Osteoblast (primary cell): ENCODE results near the gene SYT6. TPM values are rescaled to one million over a fixed set of nuclear protein-coding genes. Genes with fewer than 3 reads are reported as not detected.

Experiments
- DNase-seq: peaks from one replicate; pipeline ENCODE4 v3.0.0; 2011; ENCODE audit warnings: low spot score, mixed read lengths; ENCODE audit not compliant: insufficient read length; ENCODE audit errors: missing footprints
- H2AFZ ChIP-seq: 2 replicates; pipeline ENCODE4 v1.6.0; 2011; ENCODE audit warnings: mild to moderate bottlenecking, low read length
- H3K27ac ChIP-seq: 2 replicates; pipeline ENCODE4 v1.5.1; 2011; ENCODE audit warnings: mild to moderate bottlenecking, low read depth, low read length, moderate library complexity
- H3K27me3 ChIP-seq: 2 replicates; pipeline ENCODE4 v1.6.0; 2012; ENCODE audit warnings: mild to moderate bottlenecking, control low read depth, inconsistent platforms, low read length, moderate library complexity; ENCODE audit not compliant: insufficient read depth
- H3K36me3 ChIP-seq: 2 replicates; pipeline ENCODE4 v1.5.1; 2011; ENCODE audit warnings: mild to moderate bottlenecking, low read length, control low read depth, moderate library complexity; ENCODE audit not compliant: insufficient read depth
- H3K4me1 ChIP-seq: 2 replicates; pipeline ENCODE4 v1.5.1; 2011; ENCODE audit warnings: mild to moderate bottlenecking, low read length, control low read depth, moderate library complexity; ENCODE audit not compliant: insufficient read depth
- H3K4me2 ChIP-seq: 2 replicates; pipeline ENCODE4 v1.6.0; 2011; ENCODE audit warnings: mild to moderate bottlenecking, low read length; ENCODE audit not compliant: insufficient read depth
- H3K4me3 ChIP-seq: fragments of 200-600 bp; sonication (generic); 3 replicates; pipeline ENCODE4 v1.5.1; 2012; ENCODE audit warnings: mild to moderate bottlenecking, low read length, inconsistent platforms; ENCODE audit not compliant: insufficient read depth
- H3K79me2 ChIP-seq: 2 replicates; pipeline ENCODE4 v1.6.0; 2012; ENCODE audit warnings: mild to moderate bottlenecking, low read length, control low read depth, inconsistent platforms; ENCODE audit not compliant: insufficient read depth
- H3K9me3 ChIP-seq: 2 replicates; pipeline ENCODE4 v1.5.1; 2011; ENCODE audit warnings: low read depth, low read length, control low read depth
- H4K20me1 ChIP-seq: 2 replicates; pipeline ENCODE4 v1.6.0; 2012; ENCODE audit warnings: mild to moderate bottlenecking, low read length, control low read depth; ENCODE audit not compliant: insufficient read depth
- CTCF ChIP-seq: IDR thresholded peaks from 2 replicates; pipeline ENCODE4 v1.5.1; 2011; ENCODE audit warnings: mild to moderate bottlenecking, low read depth, low read length, moderate library complexity; ENCODE audit errors: extremely low read depth
- total RNA-seq: library from RNA; depleted of rRNA; stranded (reverse); fragments of >200 nt; gene quantifications from 2 replicates; pipeline ENCODE4 v1.2.3, GENCODE V29; 2012

Gene SYT6
- total RNA-seq, 1 donor, result 0.36 TPM

- Histone ChIP-seq H3K79me2 (no peaks in the 10 kb centered on the region), H3K27ac (no peak overlapping the region), H3K27me3 (peaks cover 19% of the 10 kb centered on the region), H2AFZ (no peak overlapping the region), H3K4me3 (no peak overlapping the region), H4K20me1 (no peaks in the 10 kb centered on the region), H3K9me3 (no peaks in the 10 kb centered on the region), H3K4me1 (no peaks in the 10 kb centered on the region), H3K4me2 (no peak overlapping the region), H3K36me3 (no peaks in the 10 kb centered on the region)
- TF ChIP-seq CTCF, result no peak
- DNase-seq, result no peak
Observed at GRCh38 chr1:114144016-114144415, 9.7 kb downstream of the SYT6 start.

- Histone ChIP-seq H4K20me1 (no peaks in the 10 kb centered on the region), H3K4me2 (no peak overlapping the region), H3K79me2 (no peaks in the 10 kb centered on the region), H3K27ac (no peak overlapping the region), H3K9me3 (no peaks in the 10 kb centered on the region), H3K4me1 (no peaks in the 10 kb centered on the region), H3K27me3 (peaks cover 12% of the 10 kb centered on the region), H2AFZ (no peak overlapping the region), H3K36me3 (no peaks in the 10 kb centered on the region), H3K4me3 (no peak overlapping the region)
- no peak for DNase-seq
- TF ChIP-seq CTCF, result no peak
Observed at GRCh38 chr1:114139540-114139939, 14.1 kb downstream of the SYT6 start.

- Histone ChIP-seq H3K79me2 (no peaks in the 10 kb centered on the region), H4K20me1 (no peaks in the 10 kb centered on the region), H3K4me3 (no peak overlapping the region), H3K27ac (no peak overlapping the region), H3K4me2 (no peak overlapping the region), H3K27me3 (peaks cover 12% of the 10 kb centered on the region), H3K9me3 (no peaks in the 10 kb centered on the region), H3K36me3 (no peaks in the 10 kb centered on the region), H2AFZ (no peak overlapping the region), H3K4me1 (no peaks in the 10 kb centered on the region)
- TF ChIP-seq CTCF, result no peak
- DNase-seq, result no peak
Observed at GRCh38 chr1:114137497-114137896, 16.2 kb downstream of the SYT6 start.

GRCh38 chr1:114135786-114136185 is 17.9 kb downstream of the SYT6 start:
- H3K79me2 ChIP-seq, result no peaks in the 10 kb centered on the region
- no peaks in the 10 kb centered on the region for H3K9me3 ChIP-seq
- DNase-seq, result no peak
- H3K36me3 ChIP-seq, result no peaks in the 10 kb centered on the region
- TF ChIP-seq CTCF, result no peak
- no peaks in the 10 kb centered on the region for H4K20me1 ChIP-seq
- H3K27ac ChIP-seq, result no peak overlapping the region
- no peak overlapping the region for H3K4me3 ChIP-seq
- H3K4me2 ChIP-seq, result no peak overlapping the region
- peaks cover 12% of the 10 kb centered on the region for H3K27me3 ChIP-seq
- H2AFZ ChIP-seq, result no peak overlapping the region
- no peaks in the 10 kb centered on the region for H3K4me1 ChIP-seq
